ENCODE data around the gene TNRC6B. TPM values are rescaled to one million over a fixed set of nuclear protein-coding genes. Genes with fewer than 3 reads are reported as not detected.
A peak's percentile ranks its signal among the peaks of the same experiment; 100 is the strongest.

TNRC6B gene
- total RNA-seq, 1 donor from 2014 or later, result 62.0 TPM

- Mint-ChIP-seq H3K27ac (ENCODE audit: unreplicated experiment) (no peak overlapping the region), H3K9me3 (ENCODE audit: unreplicated experiment) (peaks cover 4% of the 10 kb centered on the region), H3K36me3 (ENCODE audit: unreplicated experiment) (no peaks in the 10 kb centered on the region), H3K4me3 (ENCODE audit: unreplicated experiment) (no peak overlapping the region), H3K4me1 (ENCODE audit: low read depth, unreplicated experiment) (peaks cover 32% of the 10 kb centered on the region), H3K27me3 (ENCODE audit: unreplicated experiment) (no peaks in the 10 kb centered on the region)
- DNase-seq, result no peak
- TF ChIP-seq, protein P1, sequence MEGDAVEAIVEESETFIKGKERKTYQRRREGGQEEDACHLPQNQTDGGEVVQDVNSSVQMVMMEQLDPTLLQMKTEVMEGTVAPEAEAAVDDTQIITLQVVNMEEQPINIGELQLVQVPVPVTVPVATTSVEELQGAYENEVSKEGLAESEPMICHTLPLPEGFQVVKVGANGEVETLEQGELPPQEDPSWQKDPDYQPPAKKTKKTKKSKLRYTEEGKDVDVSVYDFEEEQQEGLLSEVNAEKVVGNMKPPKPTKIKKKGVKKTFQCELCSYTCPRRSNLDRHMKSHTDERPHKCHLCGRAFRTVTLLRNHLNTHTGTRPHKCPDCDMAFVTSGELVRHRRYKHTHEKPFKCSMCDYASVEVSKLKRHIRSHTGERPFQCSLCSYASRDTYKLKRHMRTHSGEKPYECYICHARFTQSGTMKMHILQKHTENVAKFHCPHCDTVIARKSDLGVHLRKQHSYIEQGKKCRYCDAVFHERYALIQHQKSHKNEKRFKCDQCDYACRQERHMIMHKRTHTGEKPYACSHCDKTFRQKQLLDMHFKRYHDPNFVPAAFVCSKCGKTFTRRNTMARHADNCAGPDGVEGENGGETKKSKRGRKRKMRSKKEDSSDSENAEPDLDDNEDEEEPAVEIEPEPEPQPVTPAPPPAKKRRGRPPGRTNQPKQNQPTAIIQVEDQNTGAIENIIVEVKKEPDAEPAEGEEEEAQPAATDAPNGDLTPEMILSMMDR (IDR thresholded peaks at IDR 0.05; ENCODE audit: partially characterized antibody, unreplicated experiment), result no peak
These were observed 58.5 kb downstream of the TNRC6B start for GRCh38 chr22:40236131-40236665.

- H3K27me3 Mint-ChIP-seq (ENCODE audit: unreplicated experiment), result no peaks in the 10 kb centered on the region
- no peak for DNase-seq
- H3K4me3 Mint-ChIP-seq (ENCODE audit: unreplicated experiment), result no peak overlapping the region
- no peak overlapping the region for H3K27ac Mint-ChIP-seq (ENCODE audit: unreplicated experiment)
- TF ChIP-seq, protein P1 (IDR thresholded peaks at IDR 0.05; ENCODE audit: partially characterized antibody, unreplicated experiment), result no peak
- no peaks in the 10 kb centered on the region for H3K36me3 Mint-ChIP-seq (ENCODE audit: unreplicated experiment)
- peaks cover 4% of the 10 kb centered on the region for H3K9me3 Mint-ChIP-seq (ENCODE audit: unreplicated experiment)
- peaks cover 29% of the 10 kb centered on the region for H3K4me1 Mint-ChIP-seq (ENCODE audit: low read depth, unreplicated experiment)
These were observed 59.5 kb downstream of the TNRC6B start for GRCh38 chr22:40237241-40237640.

GRCh38 chr22:40237788-40238424 is 60.2 kb downstream of the TNRC6B start:
- Mint-ChIP-seq H3K9me3 (ENCODE audit: unreplicated experiment) (peaks cover 4% of the 10 kb centered on the region), H3K27me3 (ENCODE audit: unreplicated experiment) (no peaks in the 10 kb centered on the region), H3K27ac (ENCODE audit: unreplicated experiment) (peak overlapping the region; percentile 56), H3K4me1 (ENCODE audit: low read depth, unreplicated experiment) (peaks cover 29% of the 10 kb centered on the region), H3K36me3 (ENCODE audit: unreplicated experiment) (no peaks in the 10 kb centered on the region), H3K4me3 (ENCODE audit: unreplicated experiment) (no peak overlapping the region)
- DNase-seq, result no peak
- TF ChIP-seq, protein P1 (IDR thresholded peaks at IDR 0.05; ENCODE audit: partially characterized antibody, unreplicated experiment), result no peak

GRCh38 chr22:40238425-40239344 is 61.0 kb downstream of the TNRC6B start:
- H3K27ac Mint-ChIP-seq (ENCODE audit: unreplicated experiment), result no peak overlapping the region
- H3K4me3 Mint-ChIP-seq (ENCODE audit: unreplicated experiment), result no peak overlapping the region
- no peaks in the 10 kb centered on the region for H3K36me3 Mint-ChIP-seq (ENCODE audit: unreplicated experiment)
- peaks cover 29% of the 10 kb centered on the region for H3K4me1 Mint-ChIP-seq (ENCODE audit: low read depth, unreplicated experiment)
- TF ChIP-seq, protein P1 (IDR thresholded peaks at IDR 0.05; ENCODE audit: partially characterized antibody, unreplicated experiment), result no peak
- no peak for DNase-seq
- peaks cover 4% of the 10 kb centered on the region for H3K9me3 Mint-ChIP-seq (ENCODE audit: unreplicated experiment)
- no peaks in the 10 kb centered on the region for H3K27me3 Mint-ChIP-seq (ENCODE audit: unreplicated experiment)

Measured in glutamatergic neuron (in vitro differentiated cells).